ENCODE measurements around the gene SERPINB6.
A peak's percentile ranks its signal among the peaks of the same experiment; 100 is the strongest.
"Not testable (repeated sequence)": the region's sequence is repeated elsewhere in the genome, so short reads cannot be mapped to it uniquely, and the experiment has no call there.

The SERPINB6 gene

DNA sequence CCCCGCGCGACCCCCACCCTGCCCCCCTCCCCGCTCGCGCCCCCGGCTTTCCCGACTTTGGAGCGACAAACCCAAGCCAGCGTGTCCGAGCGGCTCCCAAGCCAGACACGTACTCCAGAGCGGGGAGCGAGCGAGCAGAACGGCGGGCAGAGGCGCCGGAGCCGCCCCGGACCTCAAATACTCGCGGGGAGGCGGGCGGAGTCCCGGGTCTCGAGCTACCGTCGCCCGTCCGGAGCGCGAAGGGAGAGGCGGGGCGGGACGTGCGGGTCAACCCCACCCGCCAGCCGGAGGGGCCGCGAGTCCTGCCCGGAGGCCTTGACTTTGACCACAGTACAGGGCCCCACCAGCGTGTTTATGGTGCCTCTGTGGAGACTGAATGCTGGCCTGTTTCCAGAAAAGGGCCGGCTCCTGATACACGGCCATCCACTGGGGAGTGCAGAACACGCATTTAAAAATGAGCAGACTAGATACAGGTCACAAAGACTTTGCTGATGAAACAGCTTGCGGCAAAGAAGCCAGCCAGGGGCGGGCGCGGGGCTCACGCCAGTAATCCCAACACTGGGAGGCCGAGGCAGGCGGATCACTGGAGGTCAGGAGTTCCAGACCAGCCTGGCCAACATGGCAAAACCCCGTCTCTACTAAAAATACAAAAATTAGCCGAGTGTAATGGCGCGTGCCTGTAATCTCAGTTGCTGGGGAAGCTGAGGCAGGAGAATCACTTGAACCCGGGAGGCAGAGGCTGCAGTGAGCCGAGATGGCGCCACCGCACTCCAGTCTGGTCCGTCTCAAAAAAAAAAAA, at the start of gene SERPINB6:
Gene SERPINB6 (minus strand): TSS at position 148 of the 799 bp plus-strand sequence. CDS start 12,235 bp downstream, outside the sequence.
- peak; percentile 86 for DNase-seq

DNA sequence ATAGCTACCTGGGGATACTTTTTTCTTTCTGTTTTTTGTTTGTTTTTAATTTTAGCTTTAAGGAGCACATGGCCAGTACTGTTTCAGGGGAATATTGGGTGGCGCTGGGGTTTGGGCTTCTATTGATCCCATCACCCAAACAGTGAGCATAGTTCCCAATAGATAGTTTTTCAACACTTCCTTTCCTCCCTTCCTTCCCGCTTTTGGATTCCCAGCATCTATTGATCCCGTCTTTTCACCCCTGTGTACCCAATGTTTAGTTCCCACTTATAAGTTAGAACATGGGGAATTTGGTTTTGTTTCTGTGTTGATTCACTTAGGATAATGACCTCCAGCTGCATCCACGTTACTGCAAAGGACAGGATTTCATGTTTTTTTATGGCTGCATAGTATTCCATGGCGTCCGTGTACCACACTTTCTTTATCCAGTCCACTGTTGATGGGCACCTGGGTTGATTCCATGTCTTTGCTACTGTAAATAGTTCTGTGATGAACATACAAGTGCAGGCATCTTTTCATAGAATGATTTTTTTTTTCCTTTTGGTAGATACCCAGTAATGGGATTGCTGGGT, 48.5 kb upstream of the SERPINB6 start:
- no peak for DNase-seq

DNA sequence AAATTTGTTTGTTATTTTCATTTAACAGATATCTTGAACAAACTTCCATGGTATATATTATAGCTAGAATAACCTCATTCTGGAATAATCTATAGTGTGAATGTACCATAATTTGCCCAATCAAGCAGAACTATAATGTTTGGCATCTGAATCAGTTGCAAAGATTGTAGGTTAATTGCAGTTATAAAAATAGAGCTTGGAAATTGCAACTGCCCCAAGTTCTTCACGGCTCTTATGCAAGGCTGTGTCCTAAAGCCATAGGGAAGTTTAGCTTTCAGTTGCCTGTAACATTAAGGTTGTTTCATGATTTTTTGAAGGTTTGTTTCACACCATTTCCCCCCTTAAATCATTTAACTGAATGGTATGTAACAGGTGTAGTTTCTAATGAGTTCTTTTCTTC, 47.7 kb upstream of the SERPINB6 start:
- no peak for DNase-seq

- DNase-seq, result no peak
Observed at GRCh38 chr6:3017304-3017703, 45.9 kb upstream of the SERPINB6 start.

DNA sequence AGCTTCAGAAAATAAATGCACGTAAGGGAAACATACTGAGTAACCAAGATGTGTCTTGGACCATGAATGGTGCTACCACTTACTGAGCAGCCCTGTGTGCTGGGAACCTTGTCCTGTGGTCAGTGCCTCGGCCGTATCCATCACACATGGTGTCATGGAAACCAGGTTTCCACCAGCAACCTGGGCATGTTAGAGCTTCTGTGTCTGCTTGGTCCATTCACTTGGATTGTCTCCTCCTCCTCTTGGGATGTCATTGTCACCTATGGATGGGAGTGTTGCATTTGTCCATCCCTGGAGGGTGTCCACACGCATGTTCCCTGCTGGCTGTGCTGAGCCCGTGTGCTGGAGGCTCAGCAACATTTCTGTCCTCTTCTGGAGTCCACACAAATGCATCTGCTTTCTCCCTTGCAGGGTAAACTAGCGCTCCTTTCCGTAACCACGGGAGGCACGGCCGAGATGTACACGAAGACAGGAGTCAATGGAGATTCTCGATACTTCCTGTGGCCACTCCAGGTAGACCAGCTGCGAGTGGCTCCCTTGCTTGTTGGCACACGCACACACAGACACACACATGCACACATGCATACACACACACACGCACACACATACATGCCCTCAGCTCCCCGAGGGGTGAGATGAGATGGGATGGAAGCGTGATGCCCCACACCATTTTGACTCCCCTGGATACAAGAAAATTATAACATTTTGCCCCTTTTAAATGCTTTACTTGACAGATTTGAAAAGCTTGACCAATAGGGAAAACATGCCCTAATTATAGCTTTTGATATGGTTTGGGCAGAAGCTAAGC, 45.3 kb upstream of the SERPINB6 start:
- DNase-seq, result no peak

- no peak for DNase-seq
Observed at GRCh38 chr6:3015144-3015543, 43.8 kb upstream of the SERPINB6 start.

DNA sequence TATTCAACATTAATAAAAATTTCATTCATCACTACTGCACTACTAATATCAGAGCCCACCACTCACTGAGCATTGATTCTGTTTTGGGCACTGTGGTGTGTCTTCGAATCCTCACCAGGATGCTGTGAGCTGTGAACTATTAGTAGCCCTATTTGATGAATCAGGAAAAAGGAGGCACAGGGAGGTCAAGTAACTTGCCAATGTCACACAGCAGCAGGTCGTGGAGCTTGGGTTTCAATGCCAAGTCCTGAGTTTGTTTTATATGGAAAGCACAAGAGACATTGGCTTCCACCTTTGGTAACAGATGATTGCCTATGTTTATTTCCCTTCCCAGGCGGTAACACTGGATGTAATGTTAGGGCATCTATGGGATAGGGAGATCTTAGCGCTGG, 43.3 kb upstream of the SERPINB6 start:
- DNase-seq, result no peak

DNA sequence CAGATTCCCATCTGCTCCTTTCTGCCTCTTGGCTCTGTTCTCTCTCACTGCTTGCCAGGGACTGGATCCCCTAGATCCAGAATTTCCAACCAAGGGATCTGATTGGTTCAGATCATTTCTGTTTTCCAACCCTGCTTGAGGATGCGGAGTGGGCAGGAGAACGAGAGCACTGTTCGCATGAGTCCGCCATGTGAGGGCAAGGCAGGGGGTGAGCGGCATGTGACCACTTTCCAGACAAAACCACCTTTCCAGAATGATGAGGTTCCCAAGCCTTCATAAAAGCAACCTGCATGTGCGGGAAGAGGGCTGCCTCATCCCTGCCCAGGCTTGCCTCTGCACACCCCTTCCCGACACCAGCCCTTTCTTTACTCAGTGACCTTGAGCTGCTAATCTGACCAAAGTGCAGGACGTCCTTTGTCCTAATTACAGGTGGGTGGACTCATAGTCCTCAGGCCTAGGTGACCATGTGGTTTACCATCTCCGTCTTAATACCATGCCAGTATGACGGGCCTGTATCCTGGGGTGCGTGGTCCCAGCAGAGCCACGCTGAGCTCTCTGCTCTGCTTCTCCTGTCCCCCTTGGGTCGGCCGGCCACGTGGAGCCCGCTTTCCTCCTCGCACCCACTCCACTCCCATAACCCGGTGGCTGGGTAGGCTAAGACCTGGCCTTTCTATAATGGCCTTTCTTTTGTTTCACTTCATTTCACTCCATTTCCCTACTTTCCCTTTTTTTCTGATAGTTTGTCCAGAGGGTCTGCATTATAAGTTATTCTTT, 42.7 kb upstream of the SERPINB6 start:
- DNase-seq, result no peak

DNA sequence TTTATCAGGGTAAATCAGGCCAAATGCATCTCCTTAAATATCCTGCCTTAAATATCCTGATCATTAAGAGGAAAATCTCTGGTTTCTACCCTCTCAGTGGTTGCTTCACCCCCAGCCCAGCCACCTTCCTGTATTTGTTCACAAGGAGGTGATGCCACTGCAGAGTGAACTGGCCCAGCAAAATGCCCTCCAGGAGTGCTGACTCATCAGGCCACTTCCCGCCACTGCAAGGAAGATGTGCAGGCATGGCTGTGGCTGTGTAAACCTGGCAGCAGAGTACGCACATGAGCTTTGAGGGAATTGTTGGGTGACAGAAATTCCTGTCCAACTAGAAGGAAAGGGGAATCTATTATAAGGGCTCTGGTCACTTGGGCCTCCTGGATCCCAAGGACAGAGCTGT, 42.1 kb upstream of the SERPINB6 start:
- DNase-seq, result no peak

- DNase-seq, result no peak
Observed at GRCh38 chr6:3011592-3011991, 40.2 kb upstream of the SERPINB6 start.

- no peak for DNase-seq
Observed at GRCh38 chr6:3011158-3011557, 39.8 kb upstream of the SERPINB6 start.

DNA sequence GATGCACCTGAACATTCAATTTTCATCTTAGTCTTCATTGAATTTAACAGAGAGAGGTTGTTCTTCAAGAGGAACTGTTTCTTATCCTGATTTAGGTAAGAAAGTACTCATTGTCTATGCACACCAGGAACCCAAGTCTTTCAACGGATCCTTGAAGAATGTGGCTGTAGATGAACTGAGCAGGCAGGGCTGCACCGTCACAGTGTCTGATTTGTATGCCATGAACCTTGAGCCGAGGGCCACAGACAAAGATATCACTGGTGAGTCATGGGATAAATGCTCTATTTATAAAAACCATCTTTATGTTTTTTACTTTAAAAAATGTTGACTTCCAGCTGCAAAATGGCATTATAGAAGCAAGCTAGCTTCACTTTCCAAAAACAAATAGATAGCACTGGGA, 38.6 kb upstream of the SERPINB6 start:
- no peak for DNase-seq

DNA sequence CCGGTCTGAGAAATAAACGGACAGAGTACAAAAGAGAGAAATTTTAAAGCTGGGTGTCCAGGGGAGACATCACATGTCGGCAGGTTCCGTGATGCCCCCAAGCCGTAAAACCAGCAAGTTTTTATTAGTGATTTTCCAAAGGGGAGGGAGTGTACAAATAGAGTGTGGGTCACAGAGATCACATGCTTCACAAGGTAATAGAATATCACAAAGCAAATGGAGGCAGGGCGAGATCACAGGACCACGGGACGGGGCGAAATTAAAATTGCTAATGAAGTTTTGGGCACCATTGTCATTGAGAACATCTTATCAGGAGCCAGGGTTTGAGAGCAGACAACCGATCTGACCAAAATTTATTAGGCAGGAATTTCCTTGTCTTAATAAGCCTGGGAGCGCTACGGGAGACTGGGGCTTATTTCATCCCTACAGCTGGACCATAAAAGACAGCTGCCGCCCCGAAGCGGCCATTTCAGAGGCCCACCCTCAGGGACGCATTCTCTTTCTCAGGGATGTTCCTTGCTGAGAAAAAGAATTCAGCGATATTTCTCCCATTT, 37.4 kb upstream of the SERPINB6 start:
- not testable (repeated sequence) for DNase-seq

DNA sequence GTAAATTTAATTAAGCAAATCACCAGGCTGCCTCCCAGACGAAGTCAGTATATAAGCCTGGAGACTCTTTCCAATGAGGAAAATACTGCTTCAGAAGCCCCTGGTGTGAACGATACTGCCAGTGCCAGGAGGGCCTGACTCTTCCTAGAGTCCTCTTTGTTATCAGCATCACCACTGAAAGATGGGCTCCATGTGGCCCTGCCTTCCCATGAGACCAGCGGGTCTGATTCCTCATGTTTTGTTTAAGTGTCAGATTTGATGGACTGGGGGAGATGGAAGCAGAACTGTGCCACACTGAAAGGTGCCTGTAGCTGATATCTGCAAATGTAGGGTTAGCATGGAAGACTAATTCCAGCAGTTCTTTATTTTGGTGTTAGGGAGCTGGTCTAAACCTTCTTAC, 36.2 kb upstream of the SERPINB6 start:
- DNase-seq, result no peak

DNA sequence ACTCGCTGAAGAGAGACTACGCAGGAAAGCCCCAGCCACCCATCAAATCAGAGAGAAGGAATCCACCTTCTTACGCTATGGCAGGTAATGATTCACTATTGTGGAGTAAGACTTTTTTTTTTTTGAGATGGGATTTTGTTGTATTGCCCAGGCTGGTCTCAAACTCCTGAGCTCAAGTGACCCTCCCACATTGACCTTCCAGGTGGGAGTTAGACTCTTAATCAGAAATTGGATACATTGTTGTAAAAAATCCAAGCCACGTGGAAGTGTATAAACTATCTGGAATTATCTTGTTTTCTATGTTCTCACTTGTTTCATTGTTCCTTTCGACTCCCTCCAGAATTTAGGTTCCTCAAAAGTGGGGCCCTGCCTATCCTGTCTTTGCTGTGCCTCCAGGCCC, 35.1 kb upstream of the SERPINB6 start:
- DNase-seq, result no peak

DNA sequence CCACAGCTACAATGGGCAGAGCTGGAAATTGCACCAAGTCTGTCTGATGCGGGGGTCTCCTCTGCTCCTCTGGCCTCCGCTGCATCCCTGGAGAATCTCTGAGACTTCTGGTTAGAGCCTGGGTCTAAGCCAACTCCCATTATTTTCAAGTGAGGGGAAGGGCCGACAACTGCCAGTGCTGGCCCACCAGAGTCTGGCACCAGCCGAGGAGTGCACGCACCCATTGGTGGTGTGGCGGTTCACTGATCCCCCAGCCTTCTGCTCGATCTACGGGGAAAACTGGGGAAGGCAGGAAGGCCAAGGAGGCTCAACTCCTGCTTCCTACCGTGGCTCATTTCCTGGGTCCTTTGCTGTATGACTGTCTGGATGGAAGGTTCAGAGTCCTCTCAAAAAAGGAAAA, 34.5 kb upstream of the SERPINB6 start:
- DNase-seq, result no peak

DNA sequence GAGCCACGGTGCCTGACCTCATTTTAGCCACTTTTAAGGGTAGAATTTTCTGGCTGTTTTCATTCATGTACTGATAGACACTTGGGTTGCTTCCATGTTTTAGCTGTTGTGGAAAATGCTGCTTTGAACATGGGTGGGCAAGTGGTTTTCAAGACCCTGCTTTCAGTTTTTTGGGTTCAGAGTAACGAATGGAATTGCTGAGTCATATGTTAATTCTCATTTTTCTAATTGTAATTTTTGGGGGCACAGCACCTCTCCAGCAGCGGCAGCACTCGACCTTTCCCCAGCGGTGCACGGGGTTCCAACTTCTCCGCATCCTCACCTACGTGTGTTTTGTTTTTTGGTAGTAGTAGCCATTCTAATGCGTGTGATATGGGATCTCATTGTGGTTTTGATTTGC, 33.7 kb upstream of the SERPINB6 start:
- DNase-seq, result no peak

DNA sequence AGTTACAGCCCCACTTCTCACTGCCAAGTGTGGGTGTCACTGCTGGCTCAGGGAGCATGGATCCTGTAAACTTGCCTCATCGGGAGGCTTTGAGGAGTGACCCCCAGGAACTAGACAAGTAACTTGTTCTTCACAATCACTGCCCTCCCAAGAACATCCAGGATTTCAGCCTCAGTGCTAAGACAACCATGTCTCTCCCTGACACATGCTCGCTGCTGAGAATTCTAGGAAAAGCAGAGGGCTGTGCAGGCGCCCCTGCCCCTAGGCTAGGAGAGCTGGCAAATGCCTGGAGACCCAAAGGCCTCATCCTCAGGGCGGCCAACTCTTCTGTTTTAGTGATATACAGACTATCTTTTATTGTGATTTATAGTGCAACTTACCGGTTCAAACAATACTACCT, 31.9 kb upstream of the SERPINB6 start:
- not testable (repeated sequence) for DNase-seq

DNA sequence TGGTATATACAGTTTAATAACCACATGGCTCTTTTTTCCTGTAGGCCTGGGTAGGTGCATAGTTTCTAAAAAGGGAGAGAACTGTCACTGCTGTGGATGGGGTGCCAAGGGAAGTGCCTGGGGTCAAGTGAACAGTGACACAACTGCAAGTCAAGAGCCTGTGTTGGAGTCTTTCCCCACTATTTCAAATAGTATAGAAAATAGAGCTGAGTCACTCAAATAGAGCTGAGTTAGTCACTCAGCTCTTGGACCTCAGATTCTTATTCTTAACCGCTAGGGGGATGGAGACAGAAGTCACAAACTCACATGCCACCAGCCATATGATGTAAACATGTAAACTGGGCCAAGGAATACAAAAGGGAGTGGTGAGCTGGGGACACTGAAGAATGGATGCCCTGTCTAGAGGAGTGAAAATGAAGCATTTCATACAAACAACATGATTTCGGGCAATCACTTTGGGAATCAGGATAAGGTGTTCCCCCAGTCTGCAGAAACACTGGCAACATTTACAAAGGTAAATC, 30.5 kb upstream of the SERPINB6 start:
- peak; percentile 28 for DNase-seq

GRCh38 chr6:3001146-3001772, 29.9 kb upstream of the SERPINB6 start:
- DNase-seq, result no peak

- peak; percentile 88 for DNase-seq
Observed at GRCh38 chr6:2999618-3000557, 28.5 kb upstream of the SERPINB6 start, which contains the start of gene NQO2. TSS of gene NQO2 (plus strand) at chr6:2999894. CDS start at chr6:3006553, 6,659 bp downstream.
